Loucy (cell line): Measurements from ENCODE around the gene CACNA1I.
A peak's percentile ranks its signal among the peaks of the same experiment; 100 is the strongest.

Source experiments
- CTCF ChIP-seq: fragments of 200-600 bp; sonication (generic); conservative IDR thresholded peaks from 2 replicates; pipeline ENCODE4 v1.5.1; 2014; ENCODE audit warnings: mild to moderate bottlenecking, antibody characterized with exemption, low read length
- EZH2phosphoT487 ChIP-seq: fragments of 200-600 bp; IDR thresholded peaks from 2 replicates; pipeline ENCODE4 v1.6.1; 2018; ENCODE audit warnings: antibody characterized with exemption, mild to moderate bottlenecking, moderate library complexity, borderline replicate concordance

GRCh38 chr22:39528681-39529486, 41.7 kb upstream of the CACNA1I start:
- TF ChIP-seq CTCF (peak; percentile 92), EZH2phosphoT487 (no peak)
